GM21528 (cell line): Measurements from ENCODE around the gene TMEM100.
"Not testable (repeated sequence)": the region's sequence is repeated elsewhere in the genome, so short reads cannot be mapped to it uniquely, and the experiment has no call there.

Experiments
- ATAC-seq: cut with Tn5 transposase; IDR thresholded peaks from one replicate; pipeline ENCODE4 v1.9.1; 2021; ENCODE audit warnings: mild to moderate bottlenecking, moderate library complexity; ENCODE audit not compliant: unreplicated experiment, low FRiP score

TMEM100 gene

GRCh38 chr17:55690105-55690508 lies 32.6 kb downstream of the TMEM100 start:
- ATAC-seq: no peak

- ATAC-seq: no peak
Measured at GRCh38 chr17:55689672-55690071, 33.0 kb downstream of the TMEM100 start.

- ATAC-seq: no peak
Measured at GRCh38 chr17:55688057-55688456, 34.6 kb downstream of the TMEM100 start.

- ATAC-seq: no peak
Measured at GRCh38 chr17:55687037-55687436, 35.6 kb downstream of the TMEM100 start.

GRCh38 chr17:55683550-55684315 lies 38.9 kb downstream of the TMEM100 start:
- ATAC-seq: no peak

- ATAC-seq: no peak
Measured at GRCh38 chr17:55681342-55681700, 41.3 kb downstream of the TMEM100 start.

GRCh38 chr17:55680686-55681341 lies 41.9 kb downstream of the TMEM100 start:
- no peak for ATAC-seq

GRCh38 chr17:55677446-55677845 lies 45.2 kb downstream of the TMEM100 start:
- ATAC-seq: no peak

GRCh38 chr17:55676274-55676673 lies 46.4 kb downstream of the TMEM100 start:
- no peak for ATAC-seq

- no peak for ATAC-seq
Measured at GRCh38 chr17:55673743-55674506, 48.7 kb downstream of the TMEM100 start.

- no peak for ATAC-seq
Measured at GRCh38 chr17:55672585-55673501, 49.8 kb downstream of the TMEM100 start.

- ATAC-seq: not testable (repeated sequence)
Measured at GRCh38 chr17:55672010-55672409, 50.7 kb downstream of the TMEM100 start.
